A549 (cell line): Measurements from ENCODE around the gene CYP8B1.

Experiments
- ESRRA ChIP-seq: fragments of 150-350 bp; IDR thresholded peaks from 2 replicates; pipeline ENCODE4 v1.6.1; 2014; ENCODE audit warnings: mild to moderate bottlenecking, low read length, borderline replicate concordance
- MAFK ChIP-seq: fragments of 450-650 bp; IDR thresholded peaks from 2 replicates; pipeline ENCODE4 v1.6.1; 2014; ENCODE audit not compliant: partially characterized antibody
- RAD21 ChIP-seq, 2 experiments: fragments of >200 bp in 1 of 2; sonication (Bioruptor Twin) in 1 of 2; formaldehyde crosslinking in 1 of 2; IDR thresholded peaks in 1 of 2; conservative IDR thresholded peaks in 1 of 2; 2 replicates in 1 of 2; 3 replicates in 1 of 2; pipeline ENCODE4 v1.6.1; 2012 to 2018; ENCODE audit warnings: inconsistent platforms in 1 of 2
- ZNF302 ChIP-seq: fragments of 250-450 bp; sonication (Bioruptor Pico); IDR thresholded peaks from 2 replicates; pipeline ENCODE4 v1.9.0; 2021; ENCODE audit warnings: inconsistent platforms, mild to moderate bottlenecking, moderate library complexity
- TF ChIP-seq, protein P1 (sequence below): fragments of >200 bp; sonication (Bioruptor Twin); formaldehyde crosslinking; IDR thresholded peaks from 3 replicates; pipeline ENCODE4 v1.5.1; 2016
- TF ChIP-seq, protein P2 (sequence below): fragments of 200-600 bp; sonication (generic); IDR thresholded peaks from 2 replicates; pipeline ENCODE4 v1.6.1; 2016; ENCODE audit warnings: antibody characterized with exemption, mild to moderate bottlenecking, moderate library complexity

DNA sequence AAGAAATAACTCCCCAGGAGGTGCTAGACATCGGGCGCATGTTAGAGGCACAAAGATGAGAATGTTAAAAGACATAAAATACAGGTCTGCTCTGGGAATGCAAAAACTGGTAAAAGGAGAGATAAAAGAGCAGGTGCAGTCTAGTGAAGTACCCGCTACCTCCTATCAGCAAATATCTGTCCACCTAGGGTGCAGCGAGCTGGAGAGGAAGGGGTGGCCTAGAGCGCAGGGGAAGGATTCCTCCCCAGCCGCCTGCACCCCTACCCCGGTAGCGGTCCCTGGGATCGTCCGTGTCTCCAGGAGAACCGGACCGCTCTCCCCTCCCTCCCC is 30.0 kb upstream of the CYP8B1 start:
- TF ChIP-seq, protein P1, sequence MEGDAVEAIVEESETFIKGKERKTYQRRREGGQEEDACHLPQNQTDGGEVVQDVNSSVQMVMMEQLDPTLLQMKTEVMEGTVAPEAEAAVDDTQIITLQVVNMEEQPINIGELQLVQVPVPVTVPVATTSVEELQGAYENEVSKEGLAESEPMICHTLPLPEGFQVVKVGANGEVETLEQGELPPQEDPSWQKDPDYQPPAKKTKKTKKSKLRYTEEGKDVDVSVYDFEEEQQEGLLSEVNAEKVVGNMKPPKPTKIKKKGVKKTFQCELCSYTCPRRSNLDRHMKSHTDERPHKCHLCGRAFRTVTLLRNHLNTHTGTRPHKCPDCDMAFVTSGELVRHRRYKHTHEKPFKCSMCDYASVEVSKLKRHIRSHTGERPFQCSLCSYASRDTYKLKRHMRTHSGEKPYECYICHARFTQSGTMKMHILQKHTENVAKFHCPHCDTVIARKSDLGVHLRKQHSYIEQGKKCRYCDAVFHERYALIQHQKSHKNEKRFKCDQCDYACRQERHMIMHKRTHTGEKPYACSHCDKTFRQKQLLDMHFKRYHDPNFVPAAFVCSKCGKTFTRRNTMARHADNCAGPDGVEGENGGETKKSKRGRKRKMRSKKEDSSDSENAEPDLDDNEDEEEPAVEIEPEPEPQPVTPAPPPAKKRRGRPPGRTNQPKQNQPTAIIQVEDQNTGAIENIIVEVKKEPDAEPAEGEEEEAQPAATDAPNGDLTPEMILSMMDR: no peak
- TF ChIP-seq RAD21 (conservative IDR thresholded peaks at IDR 0.05 in 1 of 2, IDR thresholded peaks at IDR 0.05 in 1 of 2) (no peak), ESRRA (no peak), MAFK (no peak), ZNF302 (no peak)
- TF ChIP-seq, protein P2, sequence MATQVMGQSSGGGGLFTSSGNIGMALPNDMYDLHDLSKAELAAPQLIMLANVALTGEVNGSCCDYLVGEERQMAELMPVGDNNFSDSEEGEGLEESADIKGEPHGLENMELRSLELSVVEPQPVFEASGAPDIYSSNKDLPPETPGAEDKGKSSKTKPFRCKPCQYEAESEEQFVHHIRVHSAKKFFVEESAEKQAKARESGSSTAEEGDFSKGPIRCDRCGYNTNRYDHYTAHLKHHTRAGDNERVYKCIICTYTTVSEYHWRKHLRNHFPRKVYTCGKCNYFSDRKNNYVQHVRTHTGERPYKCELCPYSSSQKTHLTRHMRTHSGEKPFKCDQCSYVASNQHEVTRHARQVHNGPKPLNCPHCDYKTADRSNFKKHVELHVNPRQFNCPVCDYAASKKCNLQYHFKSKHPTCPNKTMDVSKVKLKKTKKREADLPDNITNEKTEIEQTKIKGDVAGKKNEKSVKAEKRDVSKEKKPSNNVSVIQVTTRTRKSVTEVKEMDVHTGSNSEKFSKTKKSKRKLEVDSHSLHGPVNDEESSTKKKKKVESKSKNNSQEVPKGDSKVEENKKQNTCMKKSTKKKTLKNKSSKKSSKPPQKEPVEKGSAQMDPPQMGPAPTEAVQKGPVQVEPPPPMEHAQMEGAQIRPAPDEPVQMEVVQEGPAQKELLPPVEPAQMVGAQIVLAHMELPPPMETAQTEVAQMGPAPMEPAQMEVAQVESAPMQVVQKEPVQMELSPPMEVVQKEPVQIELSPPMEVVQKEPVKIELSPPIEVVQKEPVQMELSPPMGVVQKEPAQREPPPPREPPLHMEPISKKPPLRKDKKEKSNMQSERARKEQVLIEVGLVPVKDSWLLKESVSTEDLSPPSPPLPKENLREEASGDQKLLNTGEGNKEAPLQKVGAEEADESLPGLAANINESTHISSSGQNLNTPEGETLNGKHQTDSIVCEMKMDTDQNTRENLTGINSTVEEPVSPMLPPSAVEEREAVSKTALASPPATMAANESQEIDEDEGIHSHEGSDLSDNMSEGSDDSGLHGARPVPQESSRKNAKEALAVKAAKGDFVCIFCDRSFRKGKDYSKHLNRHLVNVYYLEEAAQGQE: no peak
